Testis (tissue), 3 donors: ENCODE results near the gene GPR108. TPM values are rescaled to one million over a fixed set of nuclear protein-coding genes. Genes with fewer than 3 reads are reported as not detected.
"Not testable (repeated sequence)": the region's sequence is repeated elsewhere in the genome, so short reads cannot be mapped to it uniquely, and the experiment has no call there.

ENCODE experiments used
- DNase-seq: peaks from one replicate; pipeline ENCODE4 v3.0.0-alpha.2; 2019
- H3K27ac ChIP-seq, 2 donors: fragments of 200-600 bp; sonication (generic); one replicate each; pipeline ENCODE4 v1.5.1; 2019
- H3K27me3 ChIP-seq: fragments of 200-600 bp; sonication (generic); one replicate; pipeline ENCODE4 v1.5.1; 2019
- H3K36me3 ChIP-seq: fragments of 200-600 bp; sonication (generic); one replicate; pipeline ENCODE4 v1.5.1; 2017; ENCODE audit warnings: low read depth; ENCODE audit errors: missing control alignments
- H3K4me1 ChIP-seq: fragments of 200-600 bp; sonication (generic); one replicate; pipeline ENCODE4 v1.5.1; 2019
- H3K4me3 ChIP-seq, 2 donors: fragments of 200-600 bp; sonication (generic); one replicate each; pipeline ENCODE4 v1.5.1; 2017 to 2019
- H3K9me3 ChIP-seq: fragments of 200-600 bp; sonication (generic); one replicate; pipeline ENCODE4 v1.5.1; 2017
- CTCF ChIP-seq, 3 experiments: fragments of 450-650 bp in 2 of 3; fragments of 200-600 bp in 1 of 3; sonication (generic) in 1 of 3; IDR thresholded peaks; one replicate each; pipeline ENCODE4 v1.5.1; 2016 to 2019; ENCODE audit warnings: antibody characterized with exemption in 3 of 3, mild to moderate bottlenecking in 2 of 3, moderate library complexity in 1 of 3
- POLR2A ChIP-seq: fragments of 450-650 bp; IDR thresholded peaks from one replicate; pipeline ENCODE4 v1.6.1; 2017; ENCODE audit warnings: antibody characterized with exemption, mild to moderate bottlenecking, moderate library complexity
- WGBS, 2 donors: methylation state at CpG; one replicate each; pipeline ENCODE4 v1.1.5; 2018; 5-methylcytosine and 5-hydroxymethylcytosine counted together
- intact Hi-C: fragments of 100-400 bp; cut with DNase I; formaldehyde crosslinking; loops from one replicate; pipeline ENCODE4 v1.15.1; 2023; ENCODE audit warnings: low total_unique reads
- polyA plus RNA-seq: library from polyadenylated mRNA; stranded (reverse); fragments of 350-450 nt; fragmentation: Illumina TruSeq; extraction: RNeasy Lipid Tissue Mini Kit (QIAGEN cat#74804); gene quantifications from one replicate; pipeline ENCODE4 v1.2.3, GENCODE V29; 2014; ENCODE audit warnings: low read depth, low replicate concordance; ENCODE audit not compliant: insufficient read depth
- total RNA-seq, 2 donors: library from RNA; depleted of rRNA; stranded (reverse); fragments of >200 nt; gene quantifications; one replicate each; pipeline ENCODE4 v1.2.3, GENCODE V29; 2016

The GPR108 gene
- total and polyA plus RNA-seq, 3 donors from 2014 or later: 61.8 to 105 (median 87.1) TPM

- H3K4me1 ChIP-seq: no peaks in the 10 kb centered on the region
- H3K4me3 ChIP-seq: no peak overlapping the region
- 18 to 28% methylated on average over 16 of the region's 16 CpGs for WGBS, 2 donors
- H3K27ac ChIP-seq: no peak overlapping the region
- no peaks in the 10 kb centered on the region for H3K36me3 ChIP-seq
- no peaks in the 10 kb centered on the region for H3K9me3 ChIP-seq
- no peaks in the 10 kb centered on the region for H3K27me3 ChIP-seq
- no peak for DNase-seq
- TF ChIP-seq CTCF (IDR thresholded peaks at IDR 0.05) (no peak), POLR2A (no peak)
- intact Hi-C loops: no loop called here
These were observed 29.1 kb upstream of the GPR108 start for GRCh38 chr19:6766357-6767080.

- Histone ChIP-seq H3K27ac (no peak overlapping the region), H3K9me3 (no peaks in the 10 kb centered on the region), H3K4me1 (no peaks in the 10 kb centered on the region), H3K4me3 (no peak overlapping the region), H3K27me3 (no peaks in the 10 kb centered on the region), H3K36me3 (no peaks in the 10 kb centered on the region)
- TF ChIP-seq POLR2A (no peak), CTCF (IDR thresholded peaks at IDR 0.05) (no peak)
- WGBS, 2 donors: 52 to 68% methylated on average over 4 to 8 of the region's 8 CpGs
- intact Hi-C loops: no loop called here
- no peak for DNase-seq
These were observed 28.5 kb upstream of the GPR108 start for GRCh38 chr19:6765738-6766356.

- H3K4me1 ChIP-seq, H3K27me3 ChIP-seq, H3K4me3 ChIP-seq, intact Hi-C loops, DNase-seq, H3K27ac ChIP-seq, H3K36me3 ChIP-seq, H3K9me3 ChIP-seq: not testable (repeated sequence)
- 86 to 87% methylated on average over 8 of the region's 8 CpGs for WGBS, 2 donors
These were observed 24.9 kb upstream of the GPR108 start for GRCh38 chr19:6762253-6762797.

- Histone ChIP-seq H3K27me3 (no peaks in the 10 kb centered on the region), H3K4me3 (peak overlapping the region; percentile 31 to 55), H3K9me3 (no peaks in the 10 kb centered on the region), H3K27ac (no peak overlapping the region), H3K36me3 (no peaks in the 10 kb centered on the region), H3K4me1 (no peaks in the 10 kb centered on the region)
- intact Hi-C loops: no loop called here
- 67 to 76% methylated on average over 4 of the region's 4 CpGs for WGBS, 2 donors
- peak; percentile 81 for DNase-seq
- TF ChIP-seq POLR2A: no peak
- TF ChIP-seq CTCF (IDR thresholded peaks at IDR 0.05): no peak
These were observed 23.8 kb upstream of the GPR108 start for GRCh38 chr19:6761053-6761676.

GRCh38 chr19:6760606-6761005, 23.2 kb upstream of the GPR108 start:
- no peaks in the 10 kb centered on the region for H3K4me1 ChIP-seq
- no peaks in the 10 kb centered on the region for H3K9me3 ChIP-seq
- no peaks in the 10 kb centered on the region for H3K36me3 ChIP-seq
- intact Hi-C loops: no loop called here
- no peak for DNase-seq
- 68 to 83% methylated on average over 12 to 17 of the region's 17 CpGs for WGBS, 2 donors
- TF ChIP-seq CTCF (IDR thresholded peaks at IDR 0.05) (no peak), POLR2A (no peak)
- no peak overlapping the region for H3K27ac ChIP-seq
- peak overlapping the region; percentile 31 to 55 for H3K4me3 ChIP-seq
- H3K27me3 ChIP-seq: no peaks in the 10 kb centered on the region
